Stimulated activated CD4-positive, alpha-beta T cell treated with anti-CD3 and anti-CD28 coated beads, TNF-alpha, amount 100 ng/mL, for 48 hours (primary cell): ENCODE data around the gene ACAN.

Experiments used
- DNase-seq, 3 donors: peaks; one replicate each; pipeline ENCODE4 v3.0.0-alpha.2; 2020; ENCODE audit warnings: low read depth in 3 of 3

ACAN gene

DNA sequence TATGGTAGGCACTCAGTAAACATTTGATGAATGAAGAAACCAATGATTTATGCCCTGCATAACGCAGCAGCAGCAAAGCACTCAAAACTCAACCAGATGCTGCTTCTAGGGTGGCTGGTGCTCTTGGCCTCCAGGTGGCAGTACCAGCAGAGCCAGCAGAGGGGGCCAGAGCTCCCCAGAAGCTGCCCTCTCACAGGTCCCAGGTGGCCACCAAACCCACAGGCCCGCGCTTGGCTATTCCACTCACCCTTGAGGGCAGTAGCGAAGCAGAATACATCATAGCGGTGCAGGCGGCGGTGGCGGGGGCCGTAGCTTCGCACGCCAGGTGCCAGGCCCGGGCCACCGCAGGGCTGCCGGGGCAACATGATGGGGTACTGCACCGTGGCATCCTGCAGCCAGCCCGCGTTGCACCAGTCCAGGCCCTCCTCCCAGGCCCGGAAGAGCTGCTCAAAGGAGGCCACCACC lies 75.5 kb downstream of the ACAN start:
- peak in 1 of 3 donors; percentile 34 for DNase-seq

DNA sequence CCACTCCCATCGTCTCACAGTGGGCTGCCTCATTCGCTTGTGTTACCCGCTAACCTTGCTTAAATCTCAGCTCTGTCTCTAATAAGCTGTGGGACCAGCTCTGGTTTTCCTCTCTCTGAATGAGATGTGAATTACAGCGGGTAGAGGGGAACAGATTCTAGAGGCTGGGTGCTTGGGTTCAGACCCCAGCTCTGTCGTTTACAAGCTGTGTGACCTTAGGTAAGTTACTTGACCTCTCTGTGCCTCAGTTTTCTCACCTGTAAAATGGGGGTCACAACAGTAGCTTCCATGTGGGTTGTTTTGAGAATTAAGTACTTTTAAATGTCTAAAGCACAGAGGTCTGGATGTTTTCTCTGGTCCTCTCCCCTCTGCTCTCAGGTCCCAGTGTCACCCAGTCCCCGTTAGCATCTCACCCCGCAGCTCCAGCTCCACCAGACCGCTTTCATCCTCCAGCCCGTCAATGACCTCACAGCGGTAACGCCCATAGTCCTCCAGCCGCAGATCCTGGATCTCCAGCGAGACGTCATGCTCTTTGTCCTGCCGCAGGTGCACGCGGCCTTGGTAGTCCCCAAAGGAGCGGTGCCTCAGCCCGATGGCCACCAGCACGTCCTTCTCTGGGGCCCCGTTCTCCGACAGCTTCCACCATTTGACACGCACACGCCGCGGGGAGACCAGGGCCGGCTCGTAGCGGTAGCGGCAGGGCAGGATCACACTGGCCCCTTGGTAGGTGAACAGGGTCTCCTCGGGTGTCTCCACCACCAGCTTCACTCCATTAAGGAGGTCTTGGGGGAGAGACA lies 77.9 kb downstream of the ACAN start:
- no peak for DNase-seq

DNA sequence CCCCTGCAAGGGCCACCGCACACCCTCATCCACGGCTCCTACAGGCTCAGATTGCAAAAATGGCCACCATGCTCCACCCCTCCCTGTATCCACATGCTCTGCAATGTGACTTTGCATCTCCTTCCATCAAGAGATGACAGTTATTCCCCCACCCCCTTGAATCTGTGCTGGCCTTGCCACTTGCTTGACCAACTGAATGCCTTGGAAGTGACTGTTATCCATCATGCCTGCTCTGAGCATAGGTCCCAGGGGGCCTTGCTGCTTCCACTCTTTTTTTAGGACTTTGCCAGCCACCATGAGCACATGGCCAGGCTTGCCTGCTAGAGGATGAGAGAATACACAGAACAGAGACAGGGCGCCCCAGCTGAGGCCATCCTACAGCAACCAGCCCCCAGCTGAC lies 78.5 kb downstream of the ACAN start:
- DNase-seq, result no peak

DNA sequence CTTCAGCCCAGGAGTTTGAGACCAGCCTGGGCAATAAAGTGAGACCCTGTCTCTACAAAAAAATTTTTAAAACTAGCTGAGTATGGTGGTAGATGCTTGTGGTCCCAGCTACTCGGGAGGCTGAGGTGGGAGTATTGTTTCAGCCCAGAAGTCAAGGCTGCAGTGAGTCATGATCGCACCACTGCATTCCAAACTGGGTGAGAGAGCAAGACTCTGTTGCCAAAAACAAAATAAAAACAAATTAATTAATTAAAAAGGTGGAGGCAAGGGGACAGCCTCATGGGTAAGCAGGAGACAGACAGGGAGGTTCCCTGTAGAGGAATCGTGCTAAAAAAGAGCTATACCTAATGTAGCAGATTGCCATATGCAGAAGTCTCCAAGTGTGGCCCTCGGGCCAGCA lies 79.5 kb downstream of the ACAN start:
- DNase-seq, result no peak

DNA sequence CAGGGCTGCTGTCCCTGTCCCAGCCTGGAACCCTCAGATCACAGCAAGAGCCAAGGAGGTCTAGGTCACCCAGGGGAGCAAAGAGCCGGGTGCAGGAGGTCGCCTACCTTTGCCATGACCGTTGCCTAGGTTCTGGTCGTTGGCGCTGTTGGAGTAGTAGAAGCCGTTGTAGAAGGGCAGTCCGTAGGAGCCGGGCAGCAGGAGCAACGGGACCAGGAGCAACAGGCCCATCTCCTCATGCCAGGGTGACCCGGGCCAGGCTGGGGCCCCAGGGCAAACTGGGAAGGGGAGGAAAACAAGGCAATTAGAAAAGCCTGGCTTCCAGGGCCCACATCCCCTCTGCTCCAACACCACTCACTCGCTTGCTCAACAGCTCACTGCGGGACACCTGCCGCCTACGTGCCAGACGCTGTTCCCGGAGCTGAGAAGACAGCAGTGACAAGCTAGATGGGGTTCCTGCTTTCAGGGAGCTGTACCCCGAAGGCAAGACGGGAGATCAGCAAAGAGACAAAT lies 83.9 kb downstream of the ACAN start:
- no peak for DNase-seq

DNA sequence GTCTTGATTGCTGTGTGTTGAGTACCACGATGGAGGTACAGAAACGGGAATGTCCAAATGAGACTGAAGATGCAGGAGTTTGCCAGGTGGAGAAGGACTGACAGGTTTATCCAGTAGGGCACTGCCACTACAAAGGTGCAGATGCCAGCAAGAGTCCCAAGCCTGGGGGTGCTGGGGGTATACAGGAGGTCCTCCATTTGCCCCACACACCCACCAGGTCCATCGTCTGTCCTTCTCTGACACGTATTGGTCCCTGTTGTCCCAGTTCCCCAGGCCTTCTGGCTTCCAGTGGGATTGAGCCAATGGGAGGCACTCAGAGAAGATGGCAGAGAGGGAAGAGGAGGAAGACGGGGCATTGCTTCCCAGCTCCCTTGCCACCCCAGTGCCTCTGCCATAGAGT lies 85.5 kb downstream of the ACAN start:
- DNase-seq, result no peak

DNA sequence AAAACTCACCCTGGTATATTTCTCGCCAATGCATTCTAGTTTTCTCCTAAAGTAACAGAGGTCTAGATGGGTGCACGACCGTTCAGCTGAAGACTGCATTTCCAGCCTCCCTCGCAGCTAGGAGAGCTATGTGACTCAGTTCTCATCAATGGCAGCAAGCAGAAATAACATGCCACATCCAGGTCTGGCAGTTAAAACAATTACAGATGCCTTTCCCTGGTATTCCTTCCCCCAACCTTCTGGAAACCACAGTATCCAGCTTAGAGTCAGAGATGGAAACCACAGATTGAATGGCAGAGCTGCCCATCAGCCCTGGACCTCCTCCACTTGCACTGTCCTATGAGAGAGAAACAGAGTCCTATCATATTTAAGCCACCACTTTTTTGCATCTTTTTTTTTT lies 87.3 kb downstream of the ACAN start:
- no peak for DNase-seq

DNA sequence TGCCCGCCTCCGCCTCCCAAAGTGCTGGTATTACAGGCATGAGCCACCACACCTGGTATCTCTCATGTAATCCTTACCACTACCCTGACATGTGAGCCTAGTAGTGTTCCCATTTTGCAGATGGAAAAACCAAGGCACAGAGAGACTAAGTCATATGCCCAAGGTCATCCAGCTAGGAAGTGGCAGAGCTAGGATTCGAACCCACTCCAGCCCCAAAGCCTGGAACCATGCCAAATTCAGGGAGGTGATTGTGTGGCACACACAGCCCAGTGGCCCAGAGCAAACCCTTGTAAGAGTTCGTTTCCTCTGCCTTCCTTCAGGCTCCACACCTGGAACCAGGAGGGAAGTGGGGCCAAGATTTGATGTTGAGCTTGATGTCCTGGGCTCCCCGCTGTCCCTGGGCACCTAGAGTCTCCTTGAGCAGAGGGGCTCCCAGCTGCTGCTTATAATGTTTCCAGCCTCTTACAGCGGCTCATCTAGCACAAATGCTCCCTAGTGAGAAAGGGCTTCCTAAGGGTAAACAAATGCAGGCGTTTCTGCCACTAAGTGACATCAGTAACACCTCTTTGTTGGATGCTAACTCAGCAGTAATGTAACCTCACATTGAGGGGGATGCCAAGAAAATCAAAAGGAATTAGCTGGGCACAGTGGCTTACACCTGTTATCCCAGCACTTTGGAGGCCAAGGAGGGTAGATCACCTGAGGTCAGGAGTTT lies 88.5 kb downstream of the ACAN start:
- no peak for DNase-seq

DNA sequence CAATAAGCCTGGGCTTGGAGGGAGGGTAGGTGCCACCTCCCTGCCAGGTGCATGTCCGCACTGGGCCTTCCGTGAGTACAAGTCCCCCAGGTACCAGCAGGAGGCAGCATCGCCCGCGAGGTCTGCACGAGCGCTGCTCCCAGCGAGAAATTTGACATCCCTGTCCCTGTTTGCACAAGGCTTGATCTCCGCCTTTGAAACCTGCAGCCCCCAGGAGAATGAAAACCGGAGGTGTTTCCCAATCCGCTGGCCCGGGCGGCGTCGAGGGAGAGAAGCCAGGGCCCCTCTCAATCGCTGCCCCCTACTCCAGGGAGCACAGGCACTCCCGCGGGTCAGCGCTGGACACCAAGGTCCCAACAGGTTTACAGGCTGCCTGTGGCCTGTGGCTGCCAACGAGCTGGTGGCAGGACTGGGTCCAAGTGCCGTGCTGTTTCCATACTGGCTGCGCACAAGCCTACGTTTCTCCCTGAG lies 91.1 kb downstream of the ACAN start:
- peak; percentile 75 to 82 (median 75) for DNase-seq

DNA sequence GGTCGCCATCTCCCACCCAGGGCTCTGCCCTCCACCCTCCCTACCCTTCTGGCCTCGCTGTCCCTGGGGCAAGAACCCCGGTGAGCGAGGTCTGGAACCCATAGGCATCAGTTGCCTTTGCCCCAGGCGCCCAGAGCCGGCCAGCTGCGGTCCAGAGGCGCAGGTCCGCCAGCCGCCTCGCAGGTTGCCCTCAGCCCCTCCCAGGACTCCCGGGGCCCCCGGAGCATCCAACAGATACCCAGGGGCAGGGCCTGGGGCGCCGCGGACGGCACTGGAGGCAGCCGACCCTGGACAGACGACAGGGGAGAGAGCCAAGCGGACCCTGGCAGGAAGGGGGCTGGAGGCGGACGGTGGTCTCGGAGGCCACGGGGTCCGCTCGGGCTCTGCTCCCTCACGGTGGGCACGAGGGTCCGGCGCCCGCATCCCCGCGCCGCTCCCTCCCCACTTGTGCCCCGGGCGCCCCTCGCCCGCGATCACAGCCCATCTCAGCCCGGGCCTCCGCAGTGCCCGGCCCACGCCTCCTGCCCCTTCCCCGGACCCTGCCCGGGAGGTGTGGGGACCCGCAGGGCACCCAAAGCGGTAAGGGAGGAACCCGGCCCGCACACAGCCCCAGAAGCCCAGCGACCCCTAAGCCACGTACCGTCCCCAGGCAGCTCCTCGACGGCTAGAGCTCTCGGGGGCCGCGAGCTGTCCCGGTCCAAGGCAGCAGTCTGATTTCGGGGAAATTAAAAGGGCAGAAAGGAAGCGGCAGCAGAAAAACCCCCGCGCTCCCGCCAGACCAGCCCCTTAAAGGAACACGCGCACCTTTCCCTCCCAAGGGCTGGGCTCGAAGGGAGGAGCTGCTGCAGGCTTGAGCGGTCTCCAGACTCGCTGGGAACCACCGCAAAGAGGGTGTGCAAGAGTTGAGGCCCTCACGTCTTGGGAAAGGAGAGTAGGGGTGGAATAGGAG lies 91.9 kb downstream of the ACAN start, which contains the start of gene HAPLN3:
TSS of gene HAPLN3 (minus strand) at position 726 of the 949 bp plus-strand sequence. CDS start 8,246 bp downstream, outside the sequence.
- peak; percentile 30 to 48 (median 33) for DNase-seq

DNA sequence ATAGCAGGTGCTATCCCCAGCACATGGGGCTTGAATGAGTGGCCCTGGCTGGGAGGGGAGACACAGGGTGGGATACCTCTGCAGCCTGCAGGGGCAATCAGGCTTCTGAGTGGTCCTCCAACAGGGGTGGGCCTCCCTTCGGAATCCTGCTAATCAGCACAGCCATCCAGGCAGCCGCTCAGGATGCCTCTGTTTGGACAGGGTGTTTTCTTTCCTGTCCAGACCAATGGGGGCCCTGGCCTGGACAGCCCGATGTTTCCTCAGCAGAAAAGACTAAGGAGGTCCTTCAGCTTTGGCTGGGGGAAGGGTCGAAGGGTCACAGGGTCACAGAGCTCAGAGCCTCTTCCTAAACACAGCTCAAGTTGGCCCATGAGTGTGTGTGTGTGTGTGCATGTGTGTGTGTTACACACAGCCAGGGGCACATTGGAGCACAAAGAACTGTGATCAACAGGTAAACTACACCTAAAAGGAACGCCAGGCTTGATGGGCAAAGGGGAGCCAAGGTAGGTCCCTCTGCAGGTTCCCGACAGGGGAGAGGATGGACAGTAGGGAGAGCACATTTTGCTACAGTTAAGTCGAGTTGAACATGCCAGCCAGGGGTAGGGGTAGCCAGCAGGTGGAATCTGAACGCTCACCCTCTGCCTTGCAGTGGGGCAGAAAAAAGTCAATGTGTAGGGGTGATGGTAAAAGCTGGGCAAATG lies 93.2 kb downstream of the ACAN start:
- DNase-seq, result no peak

DNA sequence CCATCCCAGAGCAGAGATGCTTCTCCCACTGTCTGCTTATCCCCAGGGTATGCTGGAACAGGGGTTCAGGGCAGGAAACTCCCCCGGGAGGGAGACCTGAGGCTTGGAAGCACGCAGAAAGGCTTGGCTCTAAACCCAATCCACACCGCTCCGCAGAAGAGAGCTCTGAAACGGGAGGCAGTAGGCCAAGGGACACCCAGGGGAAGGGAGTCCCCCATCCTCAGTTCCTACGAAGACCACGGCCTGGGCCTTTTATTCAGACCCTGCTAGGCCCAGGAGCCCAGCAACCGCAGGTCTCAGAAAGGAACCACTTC lies 93.9 kb downstream of the ACAN start:
- DNase-seq, result no peak

DNA sequence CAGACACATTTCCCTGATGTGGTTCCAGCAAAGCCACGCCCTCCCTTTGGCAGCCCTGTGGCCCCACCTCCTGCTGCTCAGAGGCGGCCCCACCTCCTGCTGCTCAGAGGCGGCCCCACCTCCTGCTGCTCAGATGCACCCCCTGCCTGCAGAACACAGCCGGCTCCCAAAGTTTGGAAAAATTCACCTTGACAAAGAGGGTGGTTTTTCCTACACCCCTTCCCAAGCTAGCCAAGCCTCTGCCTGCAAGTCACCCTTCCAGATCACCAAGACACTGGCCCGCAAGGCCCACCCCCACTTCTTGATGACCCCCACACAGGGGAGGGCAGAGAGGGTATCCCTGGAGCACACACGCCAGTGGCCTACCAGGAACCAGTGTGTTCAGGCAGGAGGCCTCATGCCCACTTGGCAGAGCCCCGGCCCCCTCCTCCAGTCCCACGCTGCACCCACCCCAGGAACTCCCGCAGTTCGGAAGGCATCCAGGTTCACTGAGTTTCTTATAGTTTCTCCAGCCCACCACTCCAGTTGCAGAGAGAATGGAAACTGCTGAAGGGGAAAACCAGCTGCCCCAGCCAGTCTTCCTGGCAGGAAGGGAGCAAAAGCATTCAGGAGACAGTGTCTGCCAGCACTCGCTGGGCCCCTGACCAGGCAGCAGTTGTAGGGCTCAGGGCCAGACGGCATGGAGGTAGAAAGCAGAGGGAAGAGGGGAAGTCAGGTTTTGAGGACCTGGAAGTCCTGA lies 94.4 kb downstream of the ACAN start:
- DNase-seq, result peak in 2 of 3 donors; percentile 71 to 74

DNA sequence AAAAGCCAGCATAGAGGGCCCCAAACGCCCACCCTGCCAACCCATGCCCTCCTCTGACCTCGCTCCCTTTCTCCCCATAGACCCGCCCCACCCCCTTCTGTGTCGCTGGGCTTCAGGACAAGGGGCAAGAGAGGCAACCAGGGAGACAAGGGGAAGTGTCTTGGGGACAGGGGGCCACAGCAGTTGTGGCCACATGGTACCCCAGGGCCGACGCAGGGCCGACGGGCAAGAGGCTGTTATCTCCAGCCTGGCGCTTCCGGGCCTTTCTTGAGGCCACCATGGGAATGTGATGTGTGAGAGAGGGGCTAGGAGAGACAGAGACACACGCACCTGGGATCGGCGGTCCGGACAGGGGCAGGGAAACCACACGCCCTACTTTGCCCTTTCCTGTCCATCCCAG lies 95.5 kb downstream of the ACAN start:
- no peak for DNase-seq

DNA sequence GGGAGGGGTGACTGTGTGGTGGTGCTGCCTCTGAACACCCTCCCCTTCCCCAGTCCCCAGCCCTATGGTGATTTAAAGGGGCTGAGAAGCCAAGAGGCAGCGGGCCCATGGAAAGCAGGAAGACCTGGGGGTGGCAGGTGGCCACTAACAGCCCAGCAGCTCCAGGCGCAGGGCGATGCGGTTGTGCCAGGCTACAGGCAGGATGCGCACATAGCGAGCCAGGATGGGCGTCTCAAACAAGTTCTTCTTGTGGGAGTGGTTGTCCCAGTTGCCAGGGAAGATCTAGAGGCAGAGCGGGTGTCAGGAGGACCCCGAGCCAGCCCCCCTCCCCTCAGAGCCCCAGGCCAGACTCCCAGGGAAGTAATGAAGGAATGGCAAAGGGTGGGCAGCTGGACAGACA lies 96.0 kb downstream of the ACAN start:
- no peak for DNase-seq

DNA sequence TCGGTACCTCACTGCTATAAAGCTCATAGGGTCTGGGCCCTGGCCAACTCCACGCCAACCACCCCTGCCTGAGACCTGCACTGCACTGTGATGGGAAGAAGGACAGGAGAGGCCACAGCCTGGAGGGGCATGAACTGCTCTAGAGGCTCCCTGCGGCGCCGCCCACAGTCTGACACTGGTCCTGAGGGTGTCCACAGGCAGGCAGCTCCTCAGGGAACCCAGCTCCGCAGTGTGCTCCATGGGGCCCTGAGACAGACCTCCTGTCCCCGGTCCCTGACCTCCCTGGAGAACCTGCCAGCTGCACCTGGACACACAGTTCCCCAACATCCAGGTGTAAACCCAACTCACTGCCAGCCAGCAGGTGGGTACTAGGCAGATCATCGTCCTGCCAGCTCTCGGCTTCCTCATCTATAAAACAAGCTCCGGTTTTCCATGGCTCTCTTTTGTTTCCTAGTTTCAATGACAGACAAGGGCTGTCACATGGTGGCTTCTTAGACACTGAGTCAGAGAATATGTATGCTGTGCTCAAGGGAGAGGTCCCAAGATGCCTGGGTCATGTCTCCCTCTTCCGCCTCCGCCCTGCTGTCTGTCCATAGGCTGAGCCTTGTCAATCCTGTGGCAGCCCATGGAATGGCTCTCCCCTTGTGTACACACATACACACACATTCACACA lies 97.2 kb downstream of the ACAN start:
- no peak for DNase-seq

DNA sequence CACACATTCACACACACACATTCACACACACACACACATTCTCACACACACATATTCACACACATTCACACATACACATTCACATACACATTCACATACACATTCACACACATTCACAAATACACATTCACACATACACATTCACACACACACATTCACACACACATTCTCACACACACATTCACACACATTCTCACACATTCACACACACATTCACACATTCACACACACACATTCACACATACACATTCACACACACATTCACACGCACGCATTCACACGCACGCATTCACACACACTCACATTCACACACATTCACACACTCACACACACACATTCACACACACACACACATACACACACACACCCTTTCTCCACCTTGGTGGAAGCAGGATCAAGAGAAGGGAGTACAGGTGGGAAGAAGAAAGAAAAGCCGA lies 97.8 kb downstream of the ACAN start:
- DNase-seq, result no peak

DNA sequence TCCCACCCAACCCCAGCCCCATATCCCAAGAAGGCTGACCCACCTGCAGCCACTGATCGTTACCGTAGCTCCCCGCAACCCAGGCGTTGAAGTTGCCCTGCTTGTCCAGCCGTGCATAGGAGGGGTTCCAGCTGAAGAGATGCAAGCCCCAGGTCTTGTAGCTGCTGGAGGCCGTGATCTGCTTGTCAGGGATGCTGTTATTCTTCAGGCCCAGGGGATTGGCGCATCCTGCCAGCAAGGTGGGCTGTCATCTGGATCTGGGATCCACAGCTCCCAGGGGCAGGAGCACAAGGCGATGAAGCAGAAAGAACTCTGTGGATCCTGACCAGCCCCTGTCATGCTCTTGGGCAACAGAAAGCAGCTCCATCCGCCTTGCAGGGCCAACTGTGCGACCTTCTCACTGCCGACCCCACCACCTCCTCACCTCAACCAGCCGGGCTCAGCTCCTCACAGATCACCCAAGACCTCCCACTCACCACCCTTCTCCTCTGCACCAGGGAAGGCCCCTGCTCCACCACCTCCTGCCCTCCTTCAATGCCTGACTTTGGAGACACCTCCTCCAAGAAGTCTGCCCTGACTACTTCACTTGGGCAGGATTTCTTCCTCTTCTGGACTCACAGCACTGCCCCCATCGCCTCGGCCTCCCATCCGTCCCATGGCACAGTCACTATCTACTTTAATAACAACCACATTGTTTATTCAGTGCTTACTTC lies 98.4 kb downstream of the ACAN start:
- no peak for DNase-seq

DNA sequence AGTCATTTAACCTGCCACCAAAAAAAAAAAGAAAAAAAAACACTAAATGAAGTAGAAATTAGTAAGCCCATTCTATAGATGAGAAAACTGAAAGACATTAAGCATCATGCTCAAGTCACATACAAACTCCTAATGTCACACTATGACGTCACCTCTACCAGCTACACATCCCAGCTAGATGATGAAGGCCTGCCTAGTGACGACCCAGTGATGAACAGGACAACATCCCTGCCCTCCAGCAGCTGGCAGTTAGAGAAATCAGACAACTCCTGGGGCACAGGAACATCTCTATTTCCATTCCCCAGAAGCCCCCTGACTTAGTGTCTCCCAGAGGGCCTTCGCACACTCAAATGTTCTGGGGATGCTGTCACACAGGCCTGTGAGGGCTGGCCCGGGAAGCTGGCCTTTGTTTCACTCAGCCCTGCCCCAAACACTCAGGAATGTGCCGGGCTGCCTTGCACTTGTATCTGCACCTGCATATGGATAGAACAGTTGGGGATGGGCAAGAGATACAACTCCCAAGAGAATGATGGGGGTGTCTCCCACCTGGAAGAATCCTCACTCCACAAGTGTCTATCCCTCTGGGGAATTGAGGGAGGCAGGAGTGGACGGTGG lies 99.1 kb downstream of the ACAN start:
- DNase-seq, result no peak
